HepG2 (cell line): ENCODE data around the gene TRIM67. TPM values are rescaled to one million over a fixed set of nuclear protein-coding genes. Genes with fewer than 3 reads are reported as not detected.
A peak's percentile ranks its signal among the peaks of the same experiment; 100 is the strongest.

Experiments used
- ADNP ChIP-seq: sonication (generic); formaldehyde crosslinking; IDR thresholded peaks from 2 replicates; pipeline ENCODE4 v1.4.0; 2020; ENCODE audit warnings: missing genetic modification reagents
- CREB1 ChIP-seq, 2 experiments: fragments of 450-650 bp in 1 of 2; IDR thresholded peaks; 2 replicates each; pipeline ENCODE4 v1.6.1; 2016 to 2017; ENCODE audit warnings: control low read depth in 1 of 2, mild to moderate bottlenecking in 1 of 2, missing compliant biosample characterization in 1 of 2, missing genetic modification characterization in 1 of 2
- DMAP1 ChIP-seq: IDR thresholded peaks from 2 replicates; pipeline ENCODE4 v1.6.1; 2016
- FOXA1 ChIP-seq, 2 experiments: fragments of 450-650 bp in 1 of 2; sonication (generic) in 1 of 2; formaldehyde crosslinking in 1 of 2; IDR thresholded peaks; 2 replicates each; pipeline versions ENCODE4 v1.4.0 to v1.6.1; 2016 to 2020; ENCODE audit warnings: missing genetic modification reagents in 1 of 2
- ISX ChIP-seq: sonication (generic); formaldehyde crosslinking; conservative IDR thresholded peaks from 2 replicates; pipeline ENCODE4 v1.5.0; 2020; ENCODE audit warnings: missing genetic modification reagents
- MTA1 ChIP-seq: sonication (generic); formaldehyde crosslinking; IDR thresholded peaks from 2 replicates; pipeline ENCODE4 v1.4.0; 2020; ENCODE audit warnings: missing genetic modification reagents, mild to moderate bottlenecking, borderline replicate concordance
- NFATC3 ChIP-seq: sonication (generic); formaldehyde crosslinking; IDR thresholded peaks from 2 replicates; pipeline ENCODE4 v1.5.1; 2020; ENCODE audit warnings: mild to moderate bottlenecking, missing genetic modification reagents
- PHF21A ChIP-seq: sonication (generic); formaldehyde crosslinking; IDR thresholded peaks from 2 replicates; pipeline ENCODE4 v1.5.0; 2020; ENCODE audit warnings: mild to moderate bottlenecking, missing genetic modification reagents
- SRSF1 ChIP-seq: fragments of 200-400 bp; formaldehyde crosslinking; optimal IDR thresholded peaks from 2 replicates; pipeline ENCODE3; 2017; ENCODE audit warnings: mild to moderate bottlenecking, low read depth, low read length, moderate library complexity
- TBX3 ChIP-seq: fragments of 450-650 bp; IDR thresholded peaks from 2 replicates; pipeline ENCODE4 v1.6.1; 2017; ENCODE audit warnings: antibody characterized with exemption, mild to moderate bottlenecking, inconsistent platforms, borderline replicate concordance
- ZNF30 ChIP-seq: sonication (generic); formaldehyde crosslinking; IDR thresholded peaks from 2 replicates; pipeline ENCODE4 v1.5.0; 2020; ENCODE audit warnings: mild to moderate bottlenecking, missing genetic modification reagents
- ZNF34 ChIP-seq: sonication (generic); formaldehyde crosslinking; IDR thresholded peaks from 2 replicates; pipeline ENCODE4 v1.4.0; 2020; ENCODE audit warnings: mild to moderate bottlenecking, missing genetic modification reagents, borderline replicate concordance
- ZNF672 ChIP-seq: sonication (generic); formaldehyde crosslinking; IDR thresholded peaks from 2 replicates; pipeline ENCODE4 v1.8.1; 2022; ENCODE audit warnings: missing genetic modification reagents
- ZNF747 ChIP-seq: sonication (generic); formaldehyde crosslinking; IDR thresholded peaks from 2 replicates; pipeline ENCODE4 v1.8.1; 2023; ENCODE audit warnings: missing genetic modification reagents, mild to moderate bottlenecking, borderline replicate concordance
- ZNF780A ChIP-seq: sonication (generic); formaldehyde crosslinking; IDR thresholded peaks from 2 replicates; pipeline ENCODE4 v1.8.0; 2022; ENCODE audit warnings: mild to moderate bottlenecking, missing genetic modification reagents, moderate library complexity
- polyA plus RNA-seq, 8 experiments: library from polyadenylated mRNA; depleted of rRNA in 3 of 8; stranded (reverse) in 7 of 8; unstranded in 1 of 8; fragments of >200 nt; fragmentation: Illumina TruSeq in 4 of 8; extraction: Trizol in 4 of 8; gene quantifications; 2 replicates each; pipeline versions ENCODE4 v1.2.1 to v1.2.3, GENCODE V29; 2011 to 2016; ENCODE audit warnings: low read depth in 4 of 8, missing spikeins in 1 of 8, mixed read lengths in 1 of 8; ENCODE audit not compliant: insufficient read depth in 1 of 8
- total RNA-seq, 5 experiments: library from RNA; depleted of rRNA; stranded (reverse); fragments of >200 nt; fragmentation: Illumina TruSeq; extraction: Trizol; gene quantifications; 2 replicates each; pipeline ENCODE4 v1.2.3, GENCODE V29; 2016; ENCODE audit warnings: low read depth in 1 of 5
- TF ChIP-seq, protein P1 (sequence below): sonication (generic); formaldehyde crosslinking; IDR thresholded peaks from 2 replicates; pipeline ENCODE4 v1.4.0; 2020; ENCODE audit warnings: missing genetic modification reagents, mild to moderate bottlenecking, borderline replicate concordance
- TF ChIP-seq, protein P2 (sequence below): sonication (generic); formaldehyde crosslinking; conservative IDR thresholded peaks from 2 replicates; pipeline ENCODE4 v1.4.0; 2020; ENCODE audit warnings: missing genetic modification reagents
- TF ChIP-seq, protein P3 (sequence below): sonication (generic); formaldehyde crosslinking; IDR thresholded peaks from 2 replicates; pipeline ENCODE4 v1.4.0; 2020; ENCODE audit warnings: missing genetic modification reagents
- TF ChIP-seq, protein P4 (sequence below): sonication (generic); formaldehyde crosslinking; IDR thresholded peaks from 2 replicates; pipeline ENCODE4 v1.4.0; 2020; ENCODE audit warnings: mild to moderate bottlenecking, missing genetic modification reagents

Gene TRIM67
- total and polyA plus RNA-seq, 2 of the 13 experiments (the other 11 are each of a cell fraction or from before 2014, with no cell fraction given) = not detected

DNA sequence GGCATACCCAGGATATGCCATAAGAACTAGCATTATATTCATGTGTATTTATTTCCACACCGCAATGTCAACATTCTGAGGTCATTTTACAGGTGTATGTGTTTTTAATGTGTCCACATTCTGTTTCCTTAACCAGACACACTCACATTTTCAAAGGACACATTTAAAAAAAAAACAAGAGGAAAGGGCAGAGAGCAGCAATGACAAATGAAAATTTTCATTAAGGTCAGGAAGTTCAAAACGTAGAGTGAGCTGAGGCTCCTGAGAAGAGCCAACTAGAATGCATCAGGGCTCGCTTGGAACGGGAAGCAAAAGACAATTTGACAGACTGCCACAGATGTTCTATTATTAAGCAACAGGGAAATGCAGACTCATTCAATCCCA is 74.3 kb downstream of the TRIM67 start (continued):
- TF ChIP-seq, protein P1, sequence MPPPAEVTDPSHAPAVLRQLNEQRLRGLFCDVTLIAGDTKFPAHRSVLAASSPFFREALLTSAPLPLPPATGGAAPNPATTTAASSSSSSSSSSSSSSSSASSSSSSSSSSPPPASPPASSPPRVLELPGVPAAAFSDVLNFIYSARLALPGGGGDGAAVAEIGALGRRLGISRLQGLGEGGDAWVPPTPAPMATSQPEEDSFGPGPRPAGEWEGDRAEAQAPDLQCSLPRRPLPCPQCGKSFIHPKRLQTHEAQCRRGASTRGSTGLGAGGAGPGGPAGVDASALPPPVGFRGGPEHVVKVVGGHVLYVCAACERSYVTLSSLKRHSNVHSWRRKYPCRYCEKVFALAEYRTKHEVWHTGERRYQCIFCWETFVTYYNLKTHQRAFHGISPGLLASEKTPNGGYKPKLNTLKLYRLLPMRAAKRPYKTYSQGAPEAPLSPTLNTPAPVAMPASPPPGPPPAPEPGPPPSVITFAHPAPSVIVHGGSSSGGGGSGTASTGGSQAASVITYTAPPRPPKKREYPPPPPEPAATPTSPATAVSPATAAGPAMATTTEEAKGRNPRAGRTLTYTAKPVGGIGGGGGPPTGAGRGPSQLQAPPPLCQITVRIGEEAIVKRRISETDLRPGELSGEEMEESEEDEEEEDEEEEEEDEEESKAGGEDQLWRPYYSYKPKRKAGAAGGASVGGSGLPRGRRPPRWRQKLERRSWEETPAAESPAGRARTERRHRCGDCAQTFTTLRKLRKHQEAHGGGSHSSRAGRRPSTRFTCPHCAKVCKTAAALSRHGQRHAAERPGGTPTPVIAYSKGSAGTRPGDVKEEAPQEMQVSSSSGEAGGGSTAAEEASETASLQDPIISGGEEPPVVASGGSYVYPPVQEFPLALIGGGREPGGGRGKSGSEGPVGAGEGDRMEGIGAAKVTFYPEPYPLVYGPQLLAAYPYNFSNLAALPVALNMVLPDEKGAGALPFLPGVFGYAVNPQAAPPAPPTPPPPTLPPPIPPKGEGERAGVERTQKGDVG = no peak
- TF ChIP-seq, protein P2, sequence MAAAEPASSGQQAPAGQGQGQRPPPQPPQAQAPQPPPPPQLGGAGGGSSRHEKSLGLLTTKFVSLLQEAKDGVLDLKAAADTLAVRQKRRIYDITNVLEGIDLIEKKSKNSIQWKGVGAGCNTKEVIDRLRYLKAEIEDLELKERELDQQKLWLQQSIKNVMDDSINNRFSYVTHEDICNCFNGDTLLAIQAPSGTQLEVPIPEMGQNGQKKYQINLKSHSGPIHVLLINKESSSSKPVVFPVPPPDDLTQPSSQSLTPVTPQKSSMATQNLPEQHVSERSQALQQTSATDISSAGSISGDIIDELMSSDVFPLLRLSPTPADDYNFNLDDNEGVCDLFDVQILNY (CRISPR knock-in tag) = no peak
- TF ChIP-seq NFATC3 (CRISPR knock-in tag) (no peak), ZNF672 (CRISPR knock-in tag) (no peak), ZNF34 (CRISPR knock-in tag) (no peak), ZNF780A (CRISPR knock-in tag) (no peak), ADNP (no peak), TBX3 (peak; percentile 39; the same call in 1 of the 2 replicates), CREB1 (IDR thresholded peaks at IDR 0.05) (no peak), CREB1 (CRISPR knock-in tag; IDR thresholded peaks at IDR 0.05) (peak; percentile 38; the same call in 1 of the 2 replicates), MTA1 (no peak), ZNF747 (CRISPR knock-in tag) (no peak), ISX (CRISPR knock-in tag) (no peak), FOXA1 (IDR thresholded peaks at IDR 0.05) (peak; percentile 55; the same call in 1 of the 2 replicates), FOXA1 (CRISPR knock-in tag; IDR thresholded peaks at IDR 0.05) (peak; percentile 76), ZNF30 (CRISPR knock-in tag) (no peak), DMAP1 (CRISPR knock-in tag) (no peak), SRSF1 (no peak), PHF21A (CRISPR knock-in tag) (no peak)
- TF ChIP-seq, protein P3, sequence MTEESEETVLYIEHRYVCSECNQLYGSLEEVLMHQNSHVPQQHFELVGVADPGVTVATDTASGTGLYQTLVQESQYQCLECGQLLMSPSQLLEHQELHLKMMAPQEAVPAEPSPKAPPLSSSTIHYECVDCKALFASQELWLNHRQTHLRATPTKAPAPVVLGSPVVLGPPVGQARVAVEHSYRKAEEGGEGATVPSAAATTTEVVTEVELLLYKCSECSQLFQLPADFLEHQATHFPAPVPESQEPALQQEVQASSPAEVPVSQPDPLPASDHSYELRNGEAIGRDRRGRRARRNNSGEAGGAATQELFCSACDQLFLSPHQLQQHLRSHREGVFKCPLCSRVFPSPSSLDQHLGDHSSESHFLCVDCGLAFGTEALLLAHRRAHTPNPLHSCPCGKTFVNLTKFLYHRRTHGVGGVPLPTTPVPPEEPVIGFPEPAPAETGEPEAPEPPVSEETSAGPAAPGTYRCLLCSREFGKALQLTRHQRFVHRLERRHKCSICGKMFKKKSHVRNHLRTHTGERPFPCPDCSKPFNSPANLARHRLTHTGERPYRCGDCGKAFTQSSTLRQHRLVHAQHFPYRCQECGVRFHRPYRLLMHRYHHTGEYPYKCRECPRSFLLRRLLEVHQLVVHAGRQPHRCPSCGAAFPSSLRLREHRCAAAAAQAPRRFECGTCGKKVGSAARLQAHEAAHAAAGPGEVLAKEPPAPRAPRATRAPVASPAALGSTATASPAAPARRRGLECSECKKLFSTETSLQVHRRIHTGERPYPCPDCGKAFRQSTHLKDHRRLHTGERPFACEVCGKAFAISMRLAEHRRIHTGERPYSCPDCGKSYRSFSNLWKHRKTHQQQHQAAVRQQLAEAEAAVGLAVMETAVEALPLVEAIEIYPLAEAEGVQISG (CRISPR knock-in tag) = no peak
- TF ChIP-seq, protein P4, sequence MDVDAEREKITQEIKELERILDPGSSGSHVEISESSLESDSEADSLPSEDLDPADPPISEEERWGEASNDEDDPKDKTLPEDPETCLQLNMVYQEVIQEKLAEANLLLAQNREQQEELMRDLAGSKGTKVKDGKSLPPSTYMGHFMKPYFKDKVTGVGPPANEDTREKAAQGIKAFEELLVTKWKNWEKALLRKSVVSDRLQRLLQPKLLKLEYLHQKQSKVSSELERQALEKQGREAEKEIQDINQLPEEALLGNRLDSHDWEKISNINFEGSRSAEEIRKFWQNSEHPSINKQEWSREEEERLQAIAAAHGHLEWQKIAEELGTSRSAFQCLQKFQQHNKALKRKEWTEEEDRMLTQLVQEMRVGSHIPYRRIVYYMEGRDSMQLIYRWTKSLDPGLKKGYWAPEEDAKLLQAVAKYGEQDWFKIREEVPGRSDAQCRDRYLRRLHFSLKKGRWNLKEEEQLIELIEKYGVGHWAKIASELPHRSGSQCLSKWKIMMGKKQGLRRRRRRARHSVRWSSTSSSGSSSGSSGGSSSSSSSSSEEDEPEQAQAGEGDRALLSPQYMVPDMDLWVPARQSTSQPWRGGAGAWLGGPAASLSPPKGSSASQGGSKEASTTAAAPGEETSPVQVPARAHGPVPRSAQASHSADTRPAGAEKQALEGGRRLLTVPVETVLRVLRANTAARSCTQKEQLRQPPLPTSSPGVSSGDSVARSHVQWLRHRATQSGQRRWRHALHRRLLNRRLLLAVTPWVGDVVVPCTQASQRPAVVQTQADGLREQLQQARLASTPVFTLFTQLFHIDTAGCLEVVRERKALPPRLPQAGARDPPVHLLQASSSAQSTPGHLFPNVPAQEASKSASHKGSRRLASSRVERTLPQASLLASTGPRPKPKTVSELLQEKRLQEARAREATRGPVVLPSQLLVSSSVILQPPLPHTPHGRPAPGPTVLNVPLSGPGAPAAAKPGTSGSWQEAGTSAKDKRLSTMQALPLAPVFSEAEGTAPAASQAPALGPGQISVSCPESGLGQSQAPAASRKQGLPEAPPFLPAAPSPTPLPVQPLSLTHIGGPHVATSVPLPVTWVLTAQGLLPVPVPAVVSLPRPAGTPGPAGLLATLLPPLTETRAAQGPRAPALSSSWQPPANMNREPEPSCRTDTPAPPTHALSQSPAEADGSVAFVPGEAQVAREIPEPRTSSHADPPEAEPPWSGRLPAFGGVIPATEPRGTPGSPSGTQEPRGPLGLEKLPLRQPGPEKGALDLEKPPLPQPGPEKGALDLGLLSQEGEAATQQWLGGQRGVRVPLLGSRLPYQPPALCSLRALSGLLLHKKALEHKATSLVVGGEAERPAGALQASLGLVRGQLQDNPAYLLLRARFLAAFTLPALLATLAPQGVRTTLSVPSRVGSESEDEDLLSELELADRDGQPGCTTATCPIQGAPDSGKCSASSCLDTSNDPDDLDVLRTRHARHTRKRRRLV (CRISPR knock-in tag) = no peak
